ENCODE measurements around the gene THY1. TPM values are rescaled to one million over a fixed set of nuclear protein-coding genes. Genes with fewer than 3 reads are reported as not detected.

THY1 gene
- total RNA-seq, 3 donors from 2014 or later: 2.8 to 32.5 (median 28.3) TPM

DNA sequence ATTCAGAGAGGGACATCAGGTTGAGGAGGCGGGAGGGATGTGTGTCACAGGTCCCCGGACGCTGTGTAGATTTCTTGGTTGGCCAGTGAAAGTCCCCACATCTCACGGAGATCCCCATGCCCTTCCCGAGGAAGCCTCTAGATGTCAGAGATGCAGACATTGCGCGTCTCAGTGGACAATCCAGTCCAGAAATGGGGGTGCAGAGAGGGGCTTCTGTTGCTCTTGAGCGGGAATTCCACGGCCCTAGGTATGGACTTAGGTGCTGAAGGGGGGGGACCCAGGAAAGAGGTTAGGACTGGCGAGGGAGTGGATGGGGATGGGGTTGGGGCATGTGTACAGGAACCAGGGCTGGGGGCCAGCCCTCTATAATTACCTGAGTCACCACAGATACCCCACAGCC is 7.0 kb downstream of the THY1 start:
- intact Hi-C loops (cut with DNase I, micrococcal nuclease): no loop called here
- no peaks in the 10 kb centered on the region for H3K36me3 ChIP-seq (ENCODE audit: low read depth)
- H3K4me1 ChIP-seq (ENCODE audit: low read depth): no peaks in the 10 kb centered on the region
- ATAC-seq: no peak
- H3K9me3 ChIP-seq: no peaks in the 10 kb centered on the region
- TF ChIP-seq, protein P1, sequence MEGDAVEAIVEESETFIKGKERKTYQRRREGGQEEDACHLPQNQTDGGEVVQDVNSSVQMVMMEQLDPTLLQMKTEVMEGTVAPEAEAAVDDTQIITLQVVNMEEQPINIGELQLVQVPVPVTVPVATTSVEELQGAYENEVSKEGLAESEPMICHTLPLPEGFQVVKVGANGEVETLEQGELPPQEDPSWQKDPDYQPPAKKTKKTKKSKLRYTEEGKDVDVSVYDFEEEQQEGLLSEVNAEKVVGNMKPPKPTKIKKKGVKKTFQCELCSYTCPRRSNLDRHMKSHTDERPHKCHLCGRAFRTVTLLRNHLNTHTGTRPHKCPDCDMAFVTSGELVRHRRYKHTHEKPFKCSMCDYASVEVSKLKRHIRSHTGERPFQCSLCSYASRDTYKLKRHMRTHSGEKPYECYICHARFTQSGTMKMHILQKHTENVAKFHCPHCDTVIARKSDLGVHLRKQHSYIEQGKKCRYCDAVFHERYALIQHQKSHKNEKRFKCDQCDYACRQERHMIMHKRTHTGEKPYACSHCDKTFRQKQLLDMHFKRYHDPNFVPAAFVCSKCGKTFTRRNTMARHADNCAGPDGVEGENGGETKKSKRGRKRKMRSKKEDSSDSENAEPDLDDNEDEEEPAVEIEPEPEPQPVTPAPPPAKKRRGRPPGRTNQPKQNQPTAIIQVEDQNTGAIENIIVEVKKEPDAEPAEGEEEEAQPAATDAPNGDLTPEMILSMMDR (IDR thresholded peaks at IDR 0.05): no peak
- DNase-seq: no peak
- no peak overlapping the region for H3K4me3 ChIP-seq

DNA sequence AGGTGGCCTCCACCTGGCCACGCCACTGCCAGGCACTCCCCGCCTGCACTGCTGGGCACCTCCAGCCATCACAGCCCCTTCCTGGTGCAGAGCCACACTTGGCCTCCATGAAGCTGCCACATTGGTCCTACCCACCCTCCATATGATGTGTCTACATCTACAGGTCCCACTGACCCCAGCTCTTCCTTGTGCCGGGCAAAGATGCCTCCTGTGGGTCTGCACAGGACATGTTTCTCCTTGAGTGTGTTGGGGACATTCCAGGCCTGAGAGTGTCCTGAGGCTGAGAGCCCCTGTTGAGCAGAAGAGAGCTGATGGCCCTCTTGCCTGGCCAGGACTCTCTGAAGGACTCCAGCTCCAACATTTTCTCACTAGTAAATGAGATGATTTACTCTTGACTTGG is 7.5 kb downstream of the THY1 start:
- TF ChIP-seq, protein P1 (IDR thresholded peaks at IDR 0.05): no peak

DNA sequence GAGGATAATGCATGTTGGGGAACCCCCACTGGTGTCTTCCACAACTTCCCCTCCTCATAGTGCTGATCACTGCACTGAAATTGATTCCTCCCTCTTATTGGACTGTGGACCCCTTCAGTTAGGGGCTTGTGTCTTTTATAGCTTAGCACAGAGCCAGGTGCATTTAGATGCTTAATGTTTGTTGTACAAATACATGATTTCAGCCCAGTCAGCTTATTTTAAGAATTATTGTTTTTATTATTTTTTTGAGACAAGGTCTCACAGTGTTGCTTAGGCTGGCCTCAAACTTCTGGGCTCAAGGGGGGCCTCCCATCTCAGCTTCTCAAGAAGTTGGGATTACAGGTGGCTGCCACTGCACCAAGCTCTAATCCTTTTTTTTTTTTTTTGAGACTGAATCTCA is 8.2 kb downstream of the THY1 start:
- H3K4me3 ChIP-seq: no peak overlapping the region
- H3K36me3 ChIP-seq (ENCODE audit: low read depth): no peaks in the 10 kb centered on the region
- intact Hi-C loops (cut with DNase I, micrococcal nuclease): no loop called here
- TF ChIP-seq, protein P1 (IDR thresholded peaks at IDR 0.05): no peak
- no peaks in the 10 kb centered on the region for H3K4me1 ChIP-seq (ENCODE audit: low read depth)
- DNase-seq (no peak), ATAC-seq (no peak)
- no peaks in the 10 kb centered on the region for H3K9me3 ChIP-seq

More for the DNA sequence above, 7.5 kb downstream of the THY1 start:
- DNase-seq (no peak), ATAC-seq (no peak)
- intact Hi-C loops (cut with DNase I, micrococcal nuclease): no loop called here
- H3K4me3 ChIP-seq: no peak overlapping the region
- H3K4me1 ChIP-seq (ENCODE audit: low read depth): no peaks in the 10 kb centered on the region
- H3K9me3 ChIP-seq: no peaks in the 10 kb centered on the region
- no peaks in the 10 kb centered on the region for H3K36me3 ChIP-seq (ENCODE audit: low read depth)

DNA sequence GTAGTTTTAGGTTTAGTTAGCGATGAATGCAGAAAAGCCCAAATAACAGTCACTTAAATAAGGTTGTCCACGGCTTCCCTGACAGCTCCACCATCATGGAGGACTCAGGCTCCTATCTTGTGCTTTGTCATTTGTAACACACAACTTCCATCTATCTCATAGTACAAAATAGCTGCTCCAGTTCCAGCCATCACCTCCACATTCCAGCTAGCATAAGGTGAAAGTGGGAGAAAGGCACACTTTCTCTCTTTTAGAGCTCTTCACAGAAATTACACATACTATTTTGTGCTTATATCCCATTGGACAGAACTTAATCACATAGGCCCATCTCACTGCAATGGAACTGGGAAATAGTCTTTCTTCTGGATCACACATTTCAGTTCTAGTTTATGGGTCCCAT is 8.7 kb downstream of the THY1 start:
- TF ChIP-seq, protein P1 (IDR thresholded peaks at IDR 0.05): no peak
- intact Hi-C loops (cut with DNase I, micrococcal nuclease): no loop called here
- no peak for ATAC-seq

DNA sequence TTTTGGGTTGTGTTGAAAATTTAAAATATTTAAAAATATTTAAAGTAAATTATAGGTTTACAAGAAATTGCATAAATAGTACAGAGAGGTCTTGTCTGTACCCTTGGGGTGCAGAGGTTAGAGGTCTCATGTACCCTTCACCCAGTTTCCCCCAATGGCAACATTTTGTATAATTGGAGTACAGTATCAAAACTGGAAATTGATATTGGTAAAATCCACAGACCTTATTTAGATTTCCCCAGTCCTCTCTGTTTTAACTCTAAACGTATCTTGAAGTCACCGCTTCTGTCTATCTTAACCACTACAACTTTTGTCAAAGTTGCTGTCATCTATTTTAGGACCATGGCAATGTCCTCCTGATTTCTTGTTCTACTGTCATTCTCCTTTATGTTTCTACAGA is 10.9 kb downstream of the THY1 start:
- H3K9me3 ChIP-seq: no peaks in the 10 kb centered on the region

More for the DNA sequence above, 8.7 kb downstream of the THY1 start:
- DNase-seq: no peak
- Histone ChIP-seq H3K36me3 (ENCODE audit: low read depth) (no peaks in the 10 kb centered on the region), H3K4me1 (ENCODE audit: low read depth) (no peaks in the 10 kb centered on the region), H3K9me3 (no peaks in the 10 kb centered on the region), H3K4me3 (no peak overlapping the region)

More for the DNA sequence above, 10.9 kb downstream of the THY1 start:
- ATAC-seq: no peak
- H3K4me1 ChIP-seq (ENCODE audit: low read depth): no peaks in the 10 kb centered on the region
- DNase-seq: no peak
- TF ChIP-seq, protein P1 (IDR thresholded peaks at IDR 0.05): no peak
- intact Hi-C loops (cut with DNase I, micrococcal nuclease): no loop called here
- H3K36me3 ChIP-seq (ENCODE audit: low read depth): no peaks in the 10 kb centered on the region
- no peak overlapping the region for H3K4me3 ChIP-seq
